NT2/D1 (cell line): ENCODE measurements around the gene MED15.

Experiments used
- SUZ12 ChIP-seq: IDR thresholded peaks from 2 replicates; pipeline ENCODE4 v1.6.1; 2011; ENCODE audit not compliant: insufficient read length, insufficient read depth; ENCODE audit errors: extremely low read depth
- YY1 ChIP-seq: IDR thresholded peaks from 2 replicates; pipeline ENCODE4 v1.6.1; 2011; ENCODE audit not compliant: insufficient read length, insufficient read depth

- no peak for TF ChIP-seq YY1
- TF ChIP-seq SUZ12, result no peak
These were observed 72.1 kb downstream of the MED15 start for GRCh38 chr22:20579273-20580120.
